HepG2 (cell line): ENCODE results near the gene HYOU1. TPM values are rescaled to one million over a fixed set of nuclear protein-coding genes. Genes with fewer than 3 reads are reported as not detected.
A peak's percentile ranks its signal among the peaks of the same experiment; 100 is the strongest.

ENCODE experiments used
- AGO2 ChIP-seq: fragments of 200-400 bp; formaldehyde crosslinking; optimal IDR thresholded peaks from 2 replicates; pipeline ENCODE3; 2017; ENCODE audit warnings: mild to moderate bottlenecking, low read depth, low read length, moderate library complexity
- CBX5 ChIP-seq: sonication (generic); formaldehyde crosslinking; IDR thresholded peaks from 2 replicates; pipeline ENCODE4 v1.4.0; 2020; ENCODE audit warnings: missing genetic modification reagents, borderline replicate concordance
- HNRNPLL ChIP-seq: fragments of 200-400 bp; formaldehyde crosslinking; IDR thresholded peaks from 2 replicates; pipeline ENCODE4 v1.6.1; 2017; ENCODE audit warnings: mild to moderate bottlenecking, low read depth, low read length; ENCODE audit not compliant: poor library complexity, severe bottlenecking
- KDM4B ChIP-seq: sonication (generic); formaldehyde crosslinking; IDR thresholded peaks from 2 replicates; pipeline ENCODE4 v1.4.0; 2020; ENCODE audit warnings: missing genetic modification reagents
- KLF15 ChIP-seq: sonication (generic); formaldehyde crosslinking; IDR thresholded peaks from 2 replicates; pipeline ENCODE4 v1.8.1; 2023; ENCODE audit warnings: borderline replicate concordance, mild to moderate bottlenecking, inconsistent platforms, missing genetic modification reagents, mixed read lengths
- MTA1 ChIP-seq: sonication (generic); formaldehyde crosslinking; IDR thresholded peaks from 2 replicates; pipeline ENCODE4 v1.4.0; 2020; ENCODE audit warnings: missing genetic modification reagents, mild to moderate bottlenecking, borderline replicate concordance
- NFATC3 ChIP-seq: sonication (generic); formaldehyde crosslinking; IDR thresholded peaks from 2 replicates; pipeline ENCODE4 v1.5.1; 2020; ENCODE audit warnings: mild to moderate bottlenecking, missing genetic modification reagents
- PPARG ChIP-seq: conservative IDR thresholded peaks from 2 replicates; pipeline ENCODE4 v1.6.1; 2016; ENCODE audit warnings: missing biosample characterization, missing genetic modification reagents
- RFX5 ChIP-seq: IDR thresholded peaks from 2 replicates; pipeline ENCODE4 v1.6.1; 2011; ENCODE audit warnings: low read depth, low read length, improper control_type of control experiment
- SCMH1 ChIP-seq: sonication (generic); formaldehyde crosslinking; IDR thresholded peaks from 2 replicates; pipeline ENCODE4 v1.9.0; 2021; ENCODE audit warnings: missing genetic modification reagents, mild to moderate bottlenecking, borderline replicate concordance
- ZBTB38 ChIP-seq: sonication (generic); formaldehyde crosslinking; IDR thresholded peaks from 2 replicates; pipeline ENCODE4 v1.5.1; 2020; ENCODE audit warnings: mild to moderate bottlenecking, missing genetic modification reagents
- ZBTB42 ChIP-seq: sonication (generic); formaldehyde crosslinking; IDR thresholded peaks from 2 replicates; pipeline ENCODE4 v1.5.0; 2020; ENCODE audit warnings: mild to moderate bottlenecking, missing genetic modification reagents
- ZNF20 ChIP-seq: sonication (generic); formaldehyde crosslinking; IDR thresholded peaks from 2 replicates; pipeline ENCODE4 v1.4.0; 2020; ENCODE audit warnings: mild to moderate bottlenecking, moderate library complexity, missing genetic modification reagents
- ZNF710 ChIP-seq: sonication (generic); formaldehyde crosslinking; IDR thresholded peaks from 2 replicates; pipeline ENCODE4 v1.5.0; 2020; ENCODE audit warnings: mild to moderate bottlenecking, missing genetic modification reagents, borderline replicate concordance
- ZNF768 ChIP-seq: sonication (generic); formaldehyde crosslinking; IDR thresholded peaks from 2 replicates; pipeline ENCODE4 v1.4.0; 2020; ENCODE audit warnings: missing genetic modification reagents
- ZNF781 ChIP-seq: sonication (generic); formaldehyde crosslinking; IDR thresholded peaks from 2 replicates; pipeline ENCODE4 v1.5.1; 2020; ENCODE audit warnings: borderline replicate concordance, mild to moderate bottlenecking, missing genetic modification reagents; ENCODE audit errors: not compliant biosample characterization
- polyA plus RNA-seq, 8 experiments: library from polyadenylated mRNA; depleted of rRNA in 3 of 8; stranded (reverse) in 7 of 8; unstranded in 1 of 8; fragments of >200 nt; fragmentation: Illumina TruSeq in 4 of 8; extraction: Trizol in 4 of 8; gene quantifications; 2 replicates each; pipeline versions ENCODE4 v1.2.1 to v1.2.3, GENCODE V29; 2011 to 2016; ENCODE audit warnings: low read depth in 4 of 8, missing spikeins in 1 of 8, mixed read lengths in 1 of 8; ENCODE audit not compliant: insufficient read depth in 1 of 8
- total RNA-seq, 5 experiments: library from RNA; depleted of rRNA; stranded (reverse); fragments of >200 nt; fragmentation: Illumina TruSeq; extraction: Trizol; gene quantifications; 2 replicates each; pipeline ENCODE4 v1.2.3, GENCODE V29; 2016; ENCODE audit warnings: low read depth in 1 of 5
- TF ChIP-seq, protein P1 (sequence below): IDR thresholded peaks from 2 replicates; pipeline ENCODE4 v1.6.1; 2016
- TF ChIP-seq, protein P2 (sequence below): sonication (generic); formaldehyde crosslinking; IDR thresholded peaks from 2 replicates; pipeline ENCODE4 v1.4.0; 2020; ENCODE audit warnings: mild to moderate bottlenecking, missing genetic modification reagents, borderline replicate concordance
- TF ChIP-seq, protein P3 (sequence below): sonication (generic); formaldehyde crosslinking; IDR thresholded peaks from 2 replicates; pipeline ENCODE4 v1.8.1; 2023; ENCODE audit warnings: missing genetic modification reagents, inconsistent platforms, borderline replicate concordance

The HYOU1 gene
- total and polyA plus RNA-seq, 2 of the 13 experiments (the other 11 are each of a cell fraction or from before 2014, with no cell fraction given), result 127 to 155 TPM

DNA sequence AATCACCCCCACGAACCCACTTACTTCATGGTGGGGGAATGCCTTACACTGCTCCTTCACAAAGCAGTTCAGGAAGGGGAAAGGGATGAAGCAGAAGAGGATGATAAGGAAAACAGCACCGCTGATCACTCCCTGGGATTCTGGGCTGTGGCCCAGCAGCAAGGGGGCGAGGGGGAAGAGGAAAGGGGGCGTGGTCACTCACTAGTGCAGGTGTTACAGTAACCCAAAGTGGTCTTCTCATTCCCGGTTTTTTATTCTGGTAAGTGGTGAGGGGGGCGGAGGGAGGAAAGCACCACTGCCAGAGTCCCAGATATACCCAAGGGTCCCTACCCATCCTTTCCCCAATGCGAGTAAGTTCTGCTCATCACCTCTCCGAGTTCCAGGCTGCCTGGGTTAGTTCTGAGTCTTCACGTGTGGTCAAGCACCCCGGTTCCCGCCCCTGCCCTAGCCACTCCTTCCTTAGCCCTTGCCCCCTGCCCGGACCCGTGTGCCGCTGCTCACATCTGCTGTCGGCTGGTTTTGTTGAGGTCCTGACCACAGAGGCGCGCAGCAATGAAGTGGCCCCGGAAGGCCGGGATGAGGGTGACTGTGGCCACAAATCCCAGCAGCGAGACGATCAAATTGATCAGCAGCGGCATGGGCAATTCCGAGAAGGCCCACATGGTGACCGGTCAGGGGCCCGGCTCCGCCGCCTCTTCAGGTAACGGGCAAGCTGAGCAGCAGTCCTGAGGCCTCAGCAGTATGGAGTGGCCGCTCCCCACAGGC, 44.2 kb upstream of the HYOU1 start (continued):
- TF ChIP-seq HNRNPLL (peak; percentile 35), ZNF781 (CRISPR knock-in tag) (no peak), CBX5 (CRISPR knock-in tag) (0 out of 2 replicates have a peak, but pooled peaks have one; percentile 37), PPARG (CRISPR knock-in tag) (no peak), RFX5 (no peak), ZNF768 (CRISPR knock-in tag) (peak; percentile 46; the same call in 1 of the 2 replicates), KDM4B (CRISPR knock-in tag) (0 out of 2 replicates have a peak, but pooled peaks have one; percentile 11), ZNF710 (CRISPR knock-in tag) (no peak), ZBTB42 (CRISPR knock-in tag) (no peak), SCMH1 (no peak), ZNF20 (CRISPR knock-in tag) (no peak), ZBTB38 (no peak), AGO2 (peak; percentile 40), NFATC3 (CRISPR knock-in tag) (no peak), KLF15 (no peak), MTA1 (CRISPR knock-in tag) (peak; percentile 38; the same call in 1 of the 2 replicates)
- TF ChIP-seq, protein P1, sequence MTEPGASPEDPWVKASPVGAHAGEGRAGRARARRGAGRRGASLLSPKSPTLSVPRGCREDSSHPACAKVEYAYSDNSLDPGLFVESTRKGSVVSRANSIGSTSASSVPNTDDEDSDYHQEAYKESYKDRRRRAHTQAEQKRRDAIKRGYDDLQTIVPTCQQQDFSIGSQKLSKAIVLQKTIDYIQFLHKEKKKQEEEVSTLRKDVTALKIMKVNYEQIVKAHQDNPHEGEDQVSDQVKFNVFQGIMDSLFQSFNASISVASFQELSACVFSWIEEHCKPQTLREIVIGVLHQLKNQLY (CRISPR knock-in tag), result no peak
- TF ChIP-seq, protein P2, sequence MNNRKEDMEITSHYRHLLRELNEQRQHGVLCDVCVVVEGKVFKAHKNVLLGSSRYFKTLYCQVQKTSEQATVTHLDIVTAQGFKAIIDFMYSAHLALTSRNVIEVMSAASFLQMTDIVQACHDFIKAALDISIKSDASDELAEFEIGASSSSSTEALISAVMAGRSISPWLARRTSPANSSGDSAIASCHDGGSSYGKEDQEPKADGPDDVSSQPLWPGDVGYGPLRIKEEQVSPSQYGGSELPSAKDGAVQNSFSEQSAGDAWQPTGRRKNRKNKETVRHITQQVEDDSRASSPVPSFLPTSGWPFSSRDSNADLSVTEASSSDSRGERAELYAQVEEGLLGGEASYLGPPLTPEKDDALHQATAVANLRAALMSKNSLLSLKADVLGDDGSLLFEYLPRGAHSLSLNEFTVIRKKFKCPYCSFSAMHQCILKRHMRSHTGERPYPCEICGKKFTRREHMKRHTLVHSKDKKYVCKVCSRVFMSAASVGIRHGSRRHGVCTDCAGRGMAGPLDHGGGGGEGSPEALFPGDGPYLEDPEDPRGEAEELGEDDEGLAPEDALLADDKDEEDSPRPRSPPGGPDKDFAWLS (CRISPR knock-in tag), result no peak
- TF ChIP-seq, protein P3, sequence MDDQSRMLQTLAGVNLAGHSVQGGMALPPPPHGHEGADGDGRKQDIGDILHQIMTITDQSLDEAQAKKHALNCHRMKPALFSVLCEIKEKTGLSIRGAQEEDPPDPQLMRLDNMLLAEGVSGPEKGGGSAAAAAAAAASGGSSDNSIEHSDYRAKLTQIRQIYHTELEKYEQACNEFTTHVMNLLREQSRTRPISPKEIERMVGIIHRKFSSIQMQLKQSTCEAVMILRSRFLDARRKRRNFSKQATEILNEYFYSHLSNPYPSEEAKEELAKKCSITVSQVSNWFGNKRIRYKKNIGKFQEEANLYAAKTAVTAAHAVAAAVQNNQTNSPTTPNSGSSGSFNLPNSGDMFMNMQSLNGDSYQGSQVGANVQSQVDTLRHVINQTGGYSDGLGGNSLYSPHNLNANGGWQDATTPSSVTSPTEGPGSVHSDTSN (CRISPR knock-in tag), result 0 out of 2 replicates have a peak, but pooled peaks have one; percentile 53
